GM12872 (cell line): ENCODE data around the gene EGFL7.

Experiments used
- TF ChIP-seq, protein P1 (sequence below): IDR thresholded peaks from 3 replicates; pipeline ENCODE4 v1.5.1; 2011; ENCODE audit warnings: low read depth, mild to moderate bottlenecking, low read length, moderate library complexity; ENCODE audit not compliant: insufficient read depth

The EGFL7 gene

DNA sequence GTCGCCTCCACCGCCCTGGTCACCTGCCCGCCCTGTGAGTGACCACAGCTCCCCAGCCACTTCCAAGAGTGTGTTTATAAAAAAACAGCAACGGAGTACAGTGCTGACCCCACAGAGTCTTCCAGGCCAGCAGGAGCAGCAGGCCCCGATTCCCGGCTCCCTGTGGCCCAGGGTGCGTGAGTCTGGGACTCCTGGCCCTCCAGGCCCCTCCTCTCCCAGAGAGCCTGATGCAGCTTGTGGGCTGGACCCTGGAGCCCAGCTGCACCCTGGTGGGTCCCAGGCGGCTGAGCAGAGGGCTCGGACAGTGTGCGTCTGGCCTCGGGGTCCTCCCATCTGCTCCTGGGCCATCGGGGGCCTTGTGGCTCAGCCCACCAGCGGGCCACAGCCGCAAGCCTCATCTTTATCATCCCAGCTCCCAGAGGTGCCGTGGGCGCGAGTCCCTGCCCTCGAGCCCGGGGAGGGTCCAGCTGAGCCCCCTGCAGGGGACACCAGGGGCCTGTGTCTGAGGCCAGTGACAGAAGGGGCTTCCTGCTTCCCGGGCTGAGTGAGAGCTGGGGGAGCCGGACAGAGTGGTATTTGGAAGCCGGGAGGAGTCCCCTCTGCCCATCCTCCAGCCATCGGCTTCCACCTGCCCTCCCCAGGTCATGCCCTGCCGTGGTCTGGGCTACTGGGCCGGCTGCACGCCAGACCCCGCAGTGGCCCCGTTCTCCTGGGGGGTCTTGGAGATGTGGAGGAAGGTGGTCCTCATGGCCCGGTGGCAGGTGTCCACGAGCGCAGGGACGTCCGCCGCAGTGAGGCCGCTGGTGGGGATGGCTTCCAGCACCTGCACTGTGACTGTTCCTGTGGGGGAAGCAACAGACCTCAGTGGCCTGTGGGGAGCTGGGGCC is 10.6 kb downstream of the EGFL7 start:
- TF ChIP-seq, protein P1, sequence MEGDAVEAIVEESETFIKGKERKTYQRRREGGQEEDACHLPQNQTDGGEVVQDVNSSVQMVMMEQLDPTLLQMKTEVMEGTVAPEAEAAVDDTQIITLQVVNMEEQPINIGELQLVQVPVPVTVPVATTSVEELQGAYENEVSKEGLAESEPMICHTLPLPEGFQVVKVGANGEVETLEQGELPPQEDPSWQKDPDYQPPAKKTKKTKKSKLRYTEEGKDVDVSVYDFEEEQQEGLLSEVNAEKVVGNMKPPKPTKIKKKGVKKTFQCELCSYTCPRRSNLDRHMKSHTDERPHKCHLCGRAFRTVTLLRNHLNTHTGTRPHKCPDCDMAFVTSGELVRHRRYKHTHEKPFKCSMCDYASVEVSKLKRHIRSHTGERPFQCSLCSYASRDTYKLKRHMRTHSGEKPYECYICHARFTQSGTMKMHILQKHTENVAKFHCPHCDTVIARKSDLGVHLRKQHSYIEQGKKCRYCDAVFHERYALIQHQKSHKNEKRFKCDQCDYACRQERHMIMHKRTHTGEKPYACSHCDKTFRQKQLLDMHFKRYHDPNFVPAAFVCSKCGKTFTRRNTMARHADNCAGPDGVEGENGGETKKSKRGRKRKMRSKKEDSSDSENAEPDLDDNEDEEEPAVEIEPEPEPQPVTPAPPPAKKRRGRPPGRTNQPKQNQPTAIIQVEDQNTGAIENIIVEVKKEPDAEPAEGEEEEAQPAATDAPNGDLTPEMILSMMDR = no peak

DNA sequence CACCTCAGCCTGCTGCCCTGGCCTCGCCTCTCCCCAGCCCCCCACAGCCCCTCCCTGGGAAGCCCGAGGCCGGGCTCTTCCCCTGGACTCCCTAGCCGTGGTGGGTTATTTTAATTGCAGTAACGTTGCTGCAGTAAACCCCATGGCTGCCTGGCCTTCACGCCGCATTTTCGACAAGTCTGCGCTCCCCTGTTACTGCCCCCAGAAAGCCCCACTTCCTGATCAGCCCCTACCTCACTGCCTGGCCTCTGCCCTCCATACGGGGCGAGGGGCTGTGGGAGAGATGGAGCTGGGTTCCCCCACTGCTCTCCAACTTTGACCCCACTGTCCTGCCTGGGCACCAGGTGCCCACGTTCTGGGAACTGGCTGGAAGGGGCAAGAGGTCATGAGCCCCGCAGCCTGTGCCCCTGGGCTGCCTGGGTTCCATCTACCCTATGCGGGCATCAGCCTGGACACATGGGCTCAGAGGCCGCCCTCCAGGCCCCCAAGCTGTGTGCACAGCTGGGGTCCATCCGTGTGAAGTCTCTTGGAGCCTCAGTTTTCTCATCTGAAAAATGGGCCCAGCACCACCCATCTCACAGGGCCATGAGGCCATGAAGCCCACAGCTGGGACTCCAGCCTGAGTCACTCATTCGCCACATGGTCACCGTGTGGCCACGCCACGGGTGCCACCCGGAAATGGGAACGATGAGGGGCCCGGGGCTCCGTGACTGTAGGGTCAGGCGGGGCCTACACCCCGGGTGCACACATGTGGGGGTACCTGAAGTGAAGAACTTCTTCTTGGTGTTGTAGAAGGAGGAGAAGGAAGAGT is 11.5 kb downstream of the EGFL7 start:
- TF ChIP-seq, protein P1 = no peak

DNA sequence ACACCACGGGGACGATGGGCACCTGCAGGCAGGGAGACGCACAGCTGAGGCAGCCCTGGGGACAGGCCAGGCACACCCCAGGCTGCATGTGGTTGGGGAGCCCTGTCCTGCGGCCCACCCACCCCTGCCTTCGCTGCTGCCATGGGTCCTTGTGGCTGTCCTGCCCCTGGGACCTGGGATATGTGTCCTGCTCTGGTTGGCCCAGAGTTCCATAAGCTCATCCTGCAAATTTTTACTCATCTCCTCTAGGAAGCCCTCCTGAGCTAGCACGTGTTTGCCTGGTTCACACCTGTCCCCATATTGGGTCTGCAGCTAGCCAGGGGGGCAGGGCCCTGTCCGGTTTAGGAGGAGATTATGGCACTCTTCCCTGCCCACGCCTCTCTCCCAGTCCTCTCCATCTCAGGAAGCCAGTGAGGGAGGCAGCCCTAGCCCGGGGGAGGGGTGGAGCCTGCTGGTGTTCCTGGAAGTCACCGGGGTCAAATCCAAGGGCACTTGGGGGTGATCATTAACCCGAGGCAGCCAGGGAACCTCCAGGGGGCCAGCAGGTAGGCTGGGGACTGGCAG is 12.2 kb downstream of the EGFL7 start:
- TF ChIP-seq, protein P1 = no peak

DNA sequence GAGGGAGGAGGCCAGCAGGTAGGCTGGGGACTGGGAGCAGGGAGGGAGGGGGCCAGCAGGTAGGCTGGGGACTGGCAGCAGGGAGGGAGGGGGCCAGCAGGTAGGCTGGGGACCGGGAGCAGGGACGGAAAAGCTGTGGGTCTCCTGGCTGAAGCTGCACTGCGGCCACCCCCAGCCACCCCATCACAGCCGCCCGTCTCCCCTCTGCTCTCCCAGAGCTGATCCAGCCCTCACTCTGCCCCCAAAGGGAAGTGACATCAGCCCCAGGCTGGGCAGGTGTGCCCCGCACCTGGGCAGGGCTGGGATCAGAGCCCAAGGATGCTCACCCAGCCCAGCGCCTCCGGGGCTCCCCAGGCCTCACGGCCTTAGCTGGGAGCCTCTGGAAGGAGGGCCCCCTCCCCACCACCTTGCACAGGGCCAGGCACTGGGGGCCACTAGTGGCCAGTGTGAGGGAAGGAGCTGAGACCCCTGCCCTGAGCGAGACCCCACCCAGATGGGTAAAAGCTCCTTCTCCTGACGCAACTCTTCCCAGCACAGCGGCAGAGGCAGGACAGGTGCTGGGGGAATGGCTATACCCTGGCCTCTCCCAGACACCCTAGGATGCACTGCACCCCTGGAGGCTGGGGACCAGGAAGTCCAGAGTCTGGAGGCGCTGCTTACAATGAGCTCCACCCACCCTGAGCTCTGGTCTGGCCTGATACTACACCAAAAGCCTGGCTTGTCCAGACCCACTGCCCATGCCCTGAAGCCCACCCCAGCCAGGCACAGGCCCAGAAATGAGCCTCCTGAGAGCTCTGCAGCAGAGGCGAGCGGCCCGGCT is 13.0 kb downstream of the EGFL7 start:
- TF ChIP-seq, protein P1 = no peak

DNA sequence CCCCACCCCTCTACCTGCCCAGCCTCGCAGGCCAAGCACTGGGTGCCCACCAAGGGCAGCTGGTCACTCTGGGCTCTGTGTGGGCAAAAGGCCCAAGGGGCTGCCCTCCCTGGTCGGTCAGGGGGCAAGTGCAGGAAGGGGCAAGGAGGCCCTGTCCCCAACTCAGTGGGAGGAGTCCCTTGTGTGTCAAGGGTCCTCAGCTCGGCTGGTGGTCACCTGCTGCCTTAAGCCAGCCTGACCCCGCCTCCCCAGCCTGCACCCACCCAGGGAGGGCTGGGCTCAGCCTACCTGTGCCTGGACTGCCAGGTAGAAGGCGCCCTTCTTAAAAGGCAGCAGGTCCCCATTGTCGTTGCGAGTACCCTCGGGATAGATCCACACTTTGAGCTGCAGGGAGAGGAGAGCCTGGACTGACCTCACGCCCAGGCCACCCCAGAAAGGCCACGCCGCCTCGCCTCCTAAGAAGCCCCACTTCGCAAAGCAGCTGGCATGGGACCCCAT is 13.6 kb downstream of the EGFL7 start:
- TF ChIP-seq, protein P1 = no peak

DNA sequence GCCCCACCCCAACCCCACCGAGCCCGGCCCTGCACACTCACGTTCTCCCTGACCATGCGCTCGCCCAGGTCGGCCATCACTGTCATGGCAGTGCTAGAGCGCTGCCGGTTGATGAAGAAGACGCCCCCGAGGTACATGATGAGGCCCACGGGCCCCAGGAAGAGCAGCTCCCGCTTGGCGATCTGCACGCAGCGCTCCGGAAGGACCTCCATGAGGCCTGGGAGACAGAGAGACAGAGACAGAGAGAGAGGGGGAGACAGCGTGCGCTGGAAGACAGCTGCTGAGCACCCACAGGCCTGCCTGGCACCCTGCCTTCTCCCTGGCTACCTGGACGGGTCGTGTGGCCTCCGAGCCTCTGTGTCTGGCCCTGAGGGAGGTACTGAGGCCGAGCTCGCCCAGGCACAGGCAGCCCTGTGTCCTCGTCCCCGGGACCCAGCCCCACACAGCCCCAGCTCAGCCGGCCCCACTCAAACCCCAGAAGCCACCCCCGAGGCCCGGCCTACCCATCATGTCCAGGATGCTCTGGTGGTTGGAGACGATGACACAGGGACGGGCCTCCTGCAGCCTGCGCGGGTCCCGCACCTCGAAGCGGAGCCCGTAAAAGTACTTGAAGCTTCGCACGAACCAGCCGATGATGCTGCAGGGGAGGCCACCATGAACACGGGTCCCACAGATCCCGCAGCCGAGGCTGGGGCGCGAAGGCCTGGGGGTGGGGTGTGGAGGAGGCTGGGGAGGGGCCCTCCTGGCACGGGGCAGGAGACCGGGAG is 14.4 kb downstream of the EGFL7 start:
- TF ChIP-seq, protein P1 = no peak
